ENCODE measurements around the gene MAB21L4. TPM values are rescaled to one million over a fixed set of nuclear protein-coding genes. Genes with fewer than 3 reads are reported as not detected.

Gene MAB21L4
- not detected in 2 replicates for total RNA-seq

DNA sequence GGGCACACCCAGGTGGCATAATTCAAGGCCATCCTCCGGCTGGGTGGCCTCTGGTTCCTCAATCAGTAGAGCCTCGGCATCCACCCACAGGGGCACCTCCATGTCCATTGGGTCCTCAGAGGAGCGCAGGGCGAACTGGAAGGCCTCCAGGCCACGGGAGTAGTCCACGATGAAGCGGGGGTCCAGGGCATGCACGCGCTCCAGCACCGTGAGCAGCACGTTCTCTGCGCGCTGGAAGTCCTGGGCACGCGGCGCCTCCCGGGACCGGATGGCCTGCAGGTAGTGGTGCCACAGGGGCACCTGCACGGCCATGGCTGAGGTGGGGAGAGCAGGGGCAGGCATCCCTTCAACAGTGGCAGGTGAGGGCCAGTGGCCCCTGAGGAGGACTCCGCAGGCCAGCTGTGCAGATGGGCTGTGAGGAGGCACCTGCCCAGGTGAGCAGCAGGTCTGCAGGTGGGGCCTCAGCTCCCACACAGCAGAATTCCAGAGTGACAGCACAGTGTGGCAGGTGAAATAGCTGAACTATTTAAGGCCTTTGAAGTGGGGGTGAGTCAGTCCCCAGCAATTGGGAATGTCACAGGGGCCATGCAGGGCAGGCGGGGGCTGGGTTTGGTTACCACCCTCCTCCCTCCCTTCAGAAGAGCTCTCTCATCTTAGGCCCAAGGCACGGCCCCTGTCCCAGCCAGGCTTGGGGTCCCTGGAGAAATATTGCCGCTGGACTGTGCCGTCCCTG, at the start of gene MAB21L4:
Gene MAB21L4 (minus strand): TSS at position 501 of the 733 bp plus-strand sequence. CDS start 159 bp downstream, at position 342.

DNA sequence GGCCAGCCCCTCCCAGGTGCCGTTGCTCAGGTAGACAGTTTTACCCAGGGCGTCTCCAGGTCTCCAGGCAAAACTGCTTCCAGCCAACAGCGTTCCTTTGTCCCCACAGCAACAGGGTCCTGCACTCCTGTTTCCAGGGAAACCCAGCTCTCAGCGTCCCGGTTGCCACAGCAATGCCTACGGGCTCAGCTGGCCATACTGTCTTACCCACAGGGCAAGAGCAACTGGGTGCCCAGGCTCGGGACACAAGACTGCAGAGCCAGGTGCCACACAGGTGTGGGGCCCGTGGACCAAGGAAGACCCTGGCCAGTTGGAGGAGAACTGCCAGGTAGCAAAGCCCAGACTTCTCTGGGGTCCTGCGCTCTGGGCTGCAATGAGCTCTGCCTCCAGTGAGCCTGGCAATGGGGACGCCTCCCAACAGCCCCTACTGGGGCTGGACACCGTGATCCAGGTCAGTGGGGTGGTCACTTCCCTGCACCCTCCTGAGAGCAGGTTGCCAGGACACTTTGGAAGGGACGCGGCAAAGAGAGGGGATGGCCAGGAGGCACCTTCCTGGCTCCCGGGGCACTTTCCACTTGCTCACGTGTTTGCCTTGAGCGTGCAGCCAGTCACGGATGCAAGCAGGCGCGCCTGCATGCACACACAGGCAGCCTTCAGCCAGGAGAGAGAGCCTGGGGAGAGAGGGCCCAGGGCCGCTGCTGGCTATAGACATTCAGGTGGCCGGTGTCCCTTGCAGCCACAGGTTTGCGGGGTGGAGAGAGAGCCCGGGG, 10.4 kb upstream of the MAB21L4 start, which contains the start of gene CROCC2:
Gene CROCC2 (plus strand): TSS at position 196 of the 770 bp plus-strand sequence. CDS start 178 bp downstream, at position 374.

DNA sequence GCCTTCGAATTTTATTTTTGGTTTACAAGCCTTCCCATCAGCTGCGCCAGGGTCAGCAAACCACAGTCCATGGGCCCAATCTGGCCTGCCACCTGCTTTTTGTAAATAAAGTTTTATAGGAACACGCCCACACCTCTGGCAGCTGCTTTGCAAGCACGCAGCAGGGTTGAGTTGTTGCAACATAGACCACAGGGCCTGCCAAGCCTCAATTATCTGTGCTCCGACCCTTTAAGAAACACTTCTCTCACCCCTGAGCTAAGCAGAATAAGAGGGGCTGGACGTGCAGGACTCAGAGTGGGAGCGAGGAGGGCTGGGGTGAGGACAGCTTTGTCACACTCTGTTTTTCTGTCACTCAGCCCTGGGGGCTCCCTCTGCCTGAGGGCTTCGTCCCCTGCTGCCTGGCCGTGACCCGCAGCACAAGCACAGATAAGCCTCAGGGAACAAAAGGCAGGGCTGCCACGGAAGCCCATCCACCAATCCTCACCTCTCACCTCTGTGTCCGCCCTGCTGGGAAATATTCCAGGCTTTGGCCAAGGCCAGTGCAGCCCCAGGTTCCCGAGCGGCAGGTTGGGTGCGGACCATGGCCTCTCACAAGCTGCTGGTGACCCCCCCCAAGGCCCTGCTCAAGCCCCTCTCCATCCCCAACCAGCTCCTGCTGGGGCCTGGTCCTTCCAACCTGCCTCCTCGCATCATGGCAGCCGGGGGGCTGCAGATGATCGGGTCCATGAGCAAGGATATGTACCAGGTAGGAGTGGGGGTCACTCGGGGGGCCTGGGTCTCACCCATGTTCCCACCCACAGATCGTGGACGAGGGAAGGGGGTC, 27.5 kb downstream of the MAB21L4 start, which contains the start of gene AGXT:
Gene AGXT (plus strand): TSS at position 539 of the 823 bp plus-strand sequence. CDS start 42 bp downstream, at position 581.

Other genes with a start within 250 kb of the MAB21L4 start
- gene AQP12B, start 213.3 kb downstream of the MAB21L4 start, total RNA-seq: not detected in 2 replicates
- not detected in 2 replicates for gene AQP12A, start 204.3 kb downstream of the MAB21L4 start, total RNA-seq
- not detected in 2 replicates for gene KIF1A, start 75.9 kb downstream of the MAB21L4 start, total RNA-seq
- gene AGXT, start 27.3 kb downstream of the MAB21L4 start, total RNA-seq: not detected in 2 replicates
- gene CROCC2, start 10.2 kb upstream of the MAB21L4 start, total RNA-seq: 0.49 and 0.81 TPM in 2 replicates
- 104 and 209 TPM in 2 replicates for gene SNED1, start 102.5 kb upstream of the MAB21L4 start, total RNA-seq
- gene MTERF4, start 206.1 kb upstream of the MAB21L4 start, total RNA-seq: 29.0 and 37.2 TPM in 2 replicates

Data from hair follicle dermal papilla cell (primary cell).